SK-N-SH (cell line): Measurements from ENCODE around the gene SELENOI. TPM values are rescaled to one million over a fixed set of nuclear protein-coding genes. Genes with fewer than 3 reads are reported as not detected.
"Not testable (repeated sequence)": the region's sequence is repeated elsewhere in the genome, so short reads cannot be mapped to it uniquely, and the experiment has no call there.

Source experiments
- CTCF ChIA-PET: fragments of 300-600, 350-600 bp; formaldehyde crosslinking; extraction: SDS; loops from one replicate; lab custom pipeline; 2021; lab: Yijun Ruan, JAX
- POLR2A ChIA-PET: fragments of 350-600 bp; sonication (Branson Sonifier 250); formaldehyde crosslinking; extraction: SDS; loops from one replicate; lab custom pipeline; 2020; ENCODE audit warnings: antibody characterized with exemption, inconsistent platforms; lab: Yijun Ruan, JAX
- DNase-seq: peaks from one replicate; pipeline ENCODE4 v3.0.0; 2012
- H2AFZ ChIP-seq: fragments of 200-600 bp; sonication (generic); 2 replicates; pipeline ENCODE4 v1.8.1; 2016; ENCODE audit warnings: antibody characterized with exemption, mild to moderate bottlenecking, low read depth
- H3F3A ChIP-seq: fragments of 200-600 bp; sonication (generic); replicated peaks from 2 replicates; pipeline ENCODE3; 2016; ENCODE audit warnings: antibody characterized with exemption, mild to moderate bottlenecking; ENCODE audit not compliant: insufficient read depth
- H3K27ac ChIP-seq, 2 experiments: fragments of 200-500 bp in 1 of 2; fragments of 200-600 bp in 1 of 2; sonication (Bioruptor generic) in 1 of 2; sonication (generic), shearing (Covaris generic) in 1 of 2; 2 replicates each; pipeline versions ENCODE4 v1.5.1 to v1.6.1; 2014 to 2016; ENCODE audit warnings: low read depth in 2 of 2, inconsistent platforms in 1 of 2, low read length in 1 of 2, mild to moderate bottlenecking in 1 of 2, mixed read lengths in 1 of 2
- H3K27me3 ChIP-seq: fragments of 200-600 bp; sonication (generic), shearing (Covaris generic); 2 replicates; pipeline ENCODE4 v1.6.1; 2016; ENCODE audit warnings: mixed run types; ENCODE audit not compliant: insufficient read depth
- H3K36me3 ChIP-seq, 2 experiments: fragments of 200-500 bp in 1 of 2; fragments of 200-600 bp in 1 of 2; sonication (Bioruptor generic) in 1 of 2; sonication (generic) in 1 of 2; replicated peaks in 1 of 2; 2 replicates each; pipeline versions ENCODE3 to v1.5.1; 2014 to 2016; ENCODE audit warnings: low read length in 1 of 2, mild to moderate bottlenecking in 1 of 2; ENCODE audit not compliant: insufficient read depth in 2 of 2, control insufficient read depth in 1 of 2
- H3K4me1 ChIP-seq, 2 experiments: fragments of 200-500 bp in 1 of 2; fragments of 200-600 bp in 1 of 2; sonication (Bioruptor generic) in 1 of 2; sonication (generic), shearing (Covaris generic) in 1 of 2; 2 replicates each; pipeline versions ENCODE4 v1.5.1 to v1.6.1; 2014 to 2016; ENCODE audit warnings: low read depth in 1 of 2, low read length in 1 of 2, mixed run types in 1 of 2; ENCODE audit not compliant: insufficient read depth in 2 of 2, control insufficient read depth in 1 of 2
- H3K4me2 ChIP-seq: fragments of 200-600 bp; sonication (generic), shearing (Covaris generic); 2 replicates; pipeline ENCODE4 v1.6.1; 2017; ENCODE audit warnings: mixed run types
- H3K4me3 ChIP-seq, 2 experiments: fragments of 200-500 bp in 1 of 2; fragments of 200-600 bp in 1 of 2; sonication (Bioruptor generic) in 1 of 2; sonication (generic), shearing (Covaris generic) in 1 of 2; 2 replicates each; pipeline versions ENCODE4 v1.5.1 to v1.8.1; 2014 to 2016; ENCODE audit warnings: low read depth in 2 of 2, inconsistent platforms in 1 of 2, low read length in 1 of 2, mild to moderate bottlenecking in 1 of 2, mixed read lengths in 1 of 2, moderate library complexity in 1 of 2
- H3K79me2 ChIP-seq: fragments of 200-600 bp; sonication (generic); 2 replicates; pipeline ENCODE4 v1.8.1; 2017; ENCODE audit warnings: mild to moderate bottlenecking; ENCODE audit not compliant: insufficient read depth
- H3K9ac ChIP-seq: fragments of 200-600 bp; sonication (generic); 2 replicates; pipeline ENCODE4 v1.6.1; 2017; ENCODE audit warnings: mixed run types
- H3K9me2 ChIP-seq: fragments of 200-600 bp; sonication (generic); 2 replicates; pipeline ENCODE4 v1.6.1; 2017; ENCODE audit warnings: mixed run types
- H3K9me3 ChIP-seq: fragments of 200-600 bp; sonication (generic); 2 replicates; pipeline ENCODE4 v1.6.1; 2017; ENCODE audit warnings: mixed run types, mild to moderate bottlenecking, moderate library complexity
- H4K20me1 ChIP-seq: fragments of 200-600 bp; sonication (generic); 2 replicates; pipeline ENCODE4 v1.6.1; 2017; ENCODE audit warnings: mild to moderate bottlenecking, mixed run types; ENCODE audit not compliant: insufficient read depth
- CHD2 ChIP-seq: fragments of 150-350 bp; IDR thresholded peaks from 2 replicates; pipeline ENCODE4 v1.6.1; 2018; ENCODE audit warnings: low read length; ENCODE audit not compliant: partially characterized antibody
- EZH2phosphoT487 ChIP-seq: fragments of 200-600 bp; sonication (generic); IDR thresholded peaks from 2 replicates; pipeline ENCODE4 v1.6.1; 2017; ENCODE audit warnings: low read depth, mixed run types, mild to moderate bottlenecking, antibody characterized with exemption, moderate library complexity, borderline replicate concordance
- FOSL2 ChIP-seq: IDR thresholded peaks from 2 replicates; pipeline ENCODE4 v1.4.0; 2012; ENCODE audit warnings: low read depth, mild to moderate bottlenecking, moderate library complexity, borderline replicate concordance
- FOXJ3 ChIP-seq: sonication (generic); formaldehyde crosslinking; IDR thresholded peaks from 2 replicates; pipeline ENCODE4 v1.5.1; 2020; ENCODE audit warnings: mild to moderate bottlenecking, missing genetic modification reagents
- JUND ChIP-seq: IDR thresholded peaks from 2 replicates; pipeline ENCODE4 v1.4.0; 2012
- MAX ChIP-seq: IDR thresholded peaks from 2 replicates; pipeline ENCODE4 v1.4.0; 2012; ENCODE audit warnings: low read depth
- MEF2A ChIP-seq: IDR thresholded peaks from 2 replicates; pipeline ENCODE4 v1.4.0; 2012; ENCODE audit warnings: low read depth, borderline replicate concordance
- MXI1 ChIP-seq: IDR thresholded peaks from 2 replicates; pipeline ENCODE4 v1.6.1; 2012; ENCODE audit warnings: mild to moderate bottlenecking, low read depth, low read length, improper control_type of control experiment
- NFIC ChIP-seq: IDR thresholded peaks from 2 replicates; pipeline ENCODE4 v1.4.0; 2012; ENCODE audit warnings: borderline replicate concordance
- NRF1 ChIP-seq: IDR thresholded peaks from 2 replicates; pipeline ENCODE4 v1.6.1; 2012; ENCODE audit warnings: low read depth, mild to moderate bottlenecking, low read length
- PBX3 ChIP-seq: IDR thresholded peaks from 2 replicates; pipeline ENCODE4; 2012
- RCOR1 ChIP-seq: fragments of 150-350 bp; IDR thresholded peaks from 2 replicates; pipeline ENCODE4 v1.6.1; 2017; ENCODE audit warnings: antibody characterized with exemption, low read length
- REST ChIP-seq: IDR thresholded peaks from 2 replicates; pipeline ENCODE4 v1.6.1; 2012; ENCODE audit warnings: mild to moderate bottlenecking, low read depth, low read length, moderate library complexity
- RFX5 ChIP-seq: IDR thresholded peaks from 2 replicates; pipeline ENCODE4 v1.6.1; 2012; ENCODE audit warnings: mild to moderate bottlenecking, improper control_type of control experiment, low read length
- RXRA ChIP-seq: IDR thresholded peaks from 2 replicates; pipeline ENCODE4 v1.4.0; 2012; ENCODE audit warnings: low read depth, mild to moderate bottlenecking, borderline replicate concordance
- TAF1 ChIP-seq: IDR thresholded peaks from 2 replicates; pipeline ENCODE4 v1.6.1; 2012; ENCODE audit warnings: low read depth, mild to moderate bottlenecking, low read length, moderate library complexity, borderline replicate concordance
- ZBTB33 ChIP-seq: IDR thresholded peaks from 2 replicates; pipeline ENCODE4 v1.4.0; 2012; ENCODE audit warnings: low read depth, borderline replicate concordance
- WGBS: methylation state at CpG from one replicate; pipeline ENCODE4 v1.1.6; 2017; ENCODE audit warnings: low lambda C conversion rate; 5-methylcytosine and 5-hydroxymethylcytosine counted together
- polyA plus RNA-seq, 3 experiments: library from polyadenylated mRNA; depleted of rRNA; stranded (reverse); fragments of >200 nt; gene quantifications; 2 replicates each; pipeline ENCODE4 v1.2.3, GENCODE V29; 2012

SELENOI gene
- polyA plus RNA-seq, 1 of the 3 experiments (the other 2 are of a cell fraction) = 4.4 TPM

- TF ChIP-seq REST (no peak), ZBTB33 (no peak), EZH2phosphoT487 (no peak), FOXJ3 (no peak), FOSL2 (no peak), MEF2A (no peak)
- TF ChIP-seq, all 33 proteins: peak for 0
These were observed 5.6 kb downstream of the SELENOI start (continued) for GRCh38 chr2:26351375-26352090.

GRCh38 chr2:26352892-26353291 lies 6.9 kb downstream of the SELENOI start:
- no peak overlapping the region for H3K4me3 ChIP-seq
- H2AFZ ChIP-seq = no peak overlapping the region
- H4K20me1 ChIP-seq = peaks cover 11% of the 10 kb centered on the region; the same call in 1 of the 2 replicates
- H3K4me2 ChIP-seq = no peak overlapping the region
- 70% methylated on average over 1 of the region's 1 CpG for WGBS
- no peaks in the 10 kb centered on the region for H3K36me3 ChIP-seq
- H3F3A ChIP-seq = peaks cover 7% of the 10 kb centered on the region
- no peak overlapping the region for H3K27ac ChIP-seq
- ChIA-PET POLR2A (no interaction called here), CTCF (interaction anchor here (0.7 to 1.4 kb wide), 2 partner anchors 22 to 225 kb away, joined by 3 to 4 read pairs; no protein-coding TSS in a partner anchor)
- peaks cover 4 to 20% of the 10 kb centered on the region in 2 experiments; a peak in 3 of 4 replicates for H3K4me1 ChIP-seq
- no peaks in the 10 kb centered on the region for H3K27me3 ChIP-seq
- H3K9me2 ChIP-seq = no peaks in the 10 kb centered on the region
- no peak overlapping the region for H3K9ac ChIP-seq
- peaks cover 98% of the 10 kb centered on the region for H3K79me2 ChIP-seq
- DNase-seq = no peak
- TF ChIP-seq RXRA = no peak
- TF ChIP-seq MEF2A = no peak
- no peak for TF ChIP-seq NFIC
- TF ChIP-seq NRF1 = no peak
- TF ChIP-seq EZH2phosphoT487 = no peak
- no peak for TF ChIP-seq RFX5
- no peak for TF ChIP-seq PBX3
- no peak for TF ChIP-seq MXI1
- no peak for TF ChIP-seq CHD2
- TF ChIP-seq FOSL2 = no peak; the same call in 1 of the 2 replicates
- TF ChIP-seq MAX = no peak
- TF ChIP-seq TAF1 = no peak
- no peak for TF ChIP-seq JUND
- TF ChIP-seq RCOR1 = no peak
- TF ChIP-seq, all 33 proteins: peak for 0
- H3K9me3 ChIP-seq = no peaks in the 10 kb centered on the region

- H3K9ac ChIP-seq, H3K4me3 ChIP-seq, H3K4me2 ChIP-seq, H3K9me3 ChIP-seq, H3K27ac ChIP-seq, H3K27me3 ChIP-seq, H2AFZ ChIP-seq, H3K9me2 ChIP-seq, DNase-seq, H3K36me3 ChIP-seq, H3F3A ChIP-seq, POLR2A ChIA-PET: not testable (repeated sequence)
- H4K20me1 ChIP-seq = peaks cover 11% of the 10 kb centered on the region; the same call in 1 of the 2 replicates
- CTCF ChIA-PET = interaction anchor here (1.3 to 1.5 kb wide), 2 partner anchors 31 to 120 kb away, joined by 3 read pairs; no protein-coding TSS in a partner anchor
- WGBS = 99% methylated on average over 16 of the region's 16 CpGs
- H3K79me2 ChIP-seq = peaks cover 98% of the 10 kb centered on the region
- peaks cover 0 to 16% of the 10 kb centered on the region in 2 experiments; a peak in 2 of 4 replicates for H3K4me1 ChIP-seq
These were observed 8.5 kb downstream of the SELENOI start for GRCh38 chr2:26354469-26354868.
